K562 (cell line): ENCODE measurements around the gene FAM168B. TPM values are rescaled to one million over a fixed set of nuclear protein-coding genes. Genes with fewer than 3 reads are reported as not detected.

Source experiments
- ATAC-seq: fragments of 200-7000 bp; cut with Tn5 transposase; 3 replicates; pipeline ENCODE4 v1.9.1; 2020; ENCODE audit warnings: moderate library complexity
- BruUV-seq: library from RNA; stranded (reverse); fragments of 400-500 nt; replicated peaks from 2 replicates; lab custom pipeline; 2021; lab: Mats Ljungman, UMichigan
- CTCF ChIA-PET: fragments of 300-600 bp; formaldehyde crosslinking; extraction: SDS; loops from one replicate; lab custom pipeline; 2021; ENCODE audit warnings: low intra/inter-chr PET ratio; lab: Yijun Ruan, JAX
- POLR2A ChIA-PET: fragments of 300-600, 350-650 bp; sonication (Branson Sonifier 250); formaldehyde crosslinking; extraction: SDS; loops from one replicate; lab custom pipeline; 2021; ENCODE audit warnings: antibody characterized with exemption, inconsistent platforms; lab: Yijun Ruan, JAX
- DNase-seq, 4 experiments: peaks; one replicate each; pipeline versions ENCODE4 v3.0.0 to v3.0.0-alpha.2; 2011 to 2018; ENCODE audit warnings: low spot score in 3 of 4, mixed read lengths in 3 of 4; ENCODE audit errors: extremely low read depth in 1 of 4
- FAIRE-seq: peaks from 2 replicates; lab custom pipeline; 2011; peaks lifted over from hg19 to GRCh38; lab: Jason Lieb, UNC
- H2AFZ ChIP-seq: 2 replicates; pipeline ENCODE4 v1.6.0; 2011; ENCODE audit warnings: low read depth, low read length, control low read depth, inconsistent platforms
- H3K27ac ChIP-seq: fragments of 200-600 bp; 3 replicates; pipeline ENCODE4 v1.8.0; 2011; ENCODE audit warnings: low read depth, mild to moderate bottlenecking, control low read depth, inconsistent platforms, low read length, moderate library complexity, mixed read lengths; ENCODE audit errors: extremely low read depth
- H3K27me3 ChIP-seq, 2 experiments: fragments of 300-600 bp in 1 of 2; 2 replicates in 1 of 2; 3 replicates in 1 of 2; pipeline versions ENCODE4 v1.6.0 to v1.8.0; 2011; ENCODE audit warnings: inconsistent platforms in 2 of 2, low read length in 2 of 2, mild to moderate bottlenecking in 1 of 2, mixed read lengths in 1 of 2, moderate library complexity in 1 of 2; ENCODE audit not compliant: control insufficient read depth in 2 of 2, insufficient read depth in 2 of 2
- H3K36me3 ChIP-seq: fragments of 300-600 bp; 3 replicates; pipeline ENCODE4 v1.8.0; 2011; ENCODE audit warnings: mild to moderate bottlenecking, low read length, inconsistent platforms; ENCODE audit not compliant: control insufficient read depth, insufficient read depth
- H3K4me1 ChIP-seq, 2 experiments: fragments of 200-600 bp in 1 of 2; replicated peaks in 1 of 2; 2 replicates in 1 of 2; 3 replicates in 1 of 2; pipeline versions ENCODE4 v1.5.1 to v1.8.0; 2011; ENCODE audit warnings: inconsistent platforms in 2 of 2, low read length in 2 of 2, mild to moderate bottlenecking in 1 of 2, mixed read lengths in 1 of 2, moderate library complexity in 1 of 2; ENCODE audit not compliant: control insufficient read depth in 2 of 2, insufficient read depth in 2 of 2
- H3K4me2 ChIP-seq: 2 replicates; pipeline ENCODE4 v1.6.1; 2011; ENCODE audit warnings: low read length, control low read depth, inconsistent platforms, mixed read lengths; ENCODE audit not compliant: insufficient read depth
- H3K4me3 ChIP-seq: fragments of 200-600 bp; sonication (generic), shearing (Covaris generic); 2 replicates; pipeline ENCODE4 v1.5.1; 2016; ENCODE audit warnings: control low read depth, inconsistent platforms
- H3K79me2 ChIP-seq: fragments of 200-600 bp; 3 replicates; pipeline ENCODE4 v1.8.0; 2011; ENCODE audit warnings: low read length, inconsistent platforms; ENCODE audit not compliant: control insufficient read depth, insufficient read depth
- H3K9ac ChIP-seq, 2 experiments: 2 replicates each; pipeline versions ENCODE4 v1.6.0 to v1.6.1; 2011; ENCODE audit warnings: low read depth in 2 of 2, low read length in 2 of 2, control low read depth in 1 of 2, inconsistent platforms in 1 of 2, mild to moderate bottlenecking in 1 of 2, mixed read lengths in 1 of 2; ENCODE audit not compliant: insufficient read depth in 1 of 2
- H3K9me1 ChIP-seq: one replicate; pipeline ENCODE4 v1.6.0; 2011; ENCODE audit warnings: inconsistent platforms, mild to moderate bottlenecking, low read length, moderate library complexity; ENCODE audit not compliant: control insufficient read depth, insufficient read depth
- H3K9me3 ChIP-seq: replicated peaks from 2 replicates; pipeline ENCODE4 v1.5.1; 2011; ENCODE audit warnings: low read depth, low read length, inconsistent platforms; ENCODE audit not compliant: control insufficient read depth, insufficient read depth
- H4K20me1 ChIP-seq: replicated peaks from 2 replicates; pipeline ENCODE4 v1.6.1; 2011; ENCODE audit warnings: low read length, inconsistent platforms, mixed read lengths; ENCODE audit not compliant: control insufficient read depth, insufficient read depth
- ATF1 ChIP-seq, 2 experiments: fragments of 450-650 bp in 1 of 2; IDR thresholded peaks; 2 replicates each; pipeline ENCODE4 v1.6.1; 2016; ENCODE audit warnings: missing compliant biosample characterization in 1 of 2, missing genetic modification characterization in 1 of 2
- CCNT2 ChIP-seq: IDR thresholded peaks from 2 replicates; pipeline ENCODE4 v1.6.1; 2011; ENCODE audit warnings: borderline replicate concordance, low read depth, mild to moderate bottlenecking, moderate library complexity, mixed read lengths, low read length; ENCODE audit not compliant: insufficient read length; ENCODE audit errors: extremely low read depth
- CHD4 ChIP-seq: fragments of 200-600 bp; sonication (generic); IDR thresholded peaks from 3 replicates; pipeline ENCODE4 v1.6.1; 2012; ENCODE audit warnings: low read depth, mild to moderate bottlenecking, mixed read lengths, low read length, inconsistent platforms; ENCODE audit not compliant: insufficient read depth, insufficient replicate concordance, poor library complexity, severe bottlenecking
- EP300 ChIP-seq: IDR thresholded peaks from 2 replicates; pipeline ENCODE4 v1.6.1; 2012; ENCODE audit warnings: low read length, improper control_type of control experiment
- GTF2E2 ChIP-seq: fragments of 200-800 bp; sonication (Bioruptor generic); IDR thresholded peaks from 2 replicates; pipeline ENCODE4 v1.6.1; 2016; ENCODE audit warnings: missing genetic modification characterization, missing compliant biosample characterization
- IFI16 ChIP-seq: fragments of 250-450 bp; sonication (Bioruptor Pico); IDR thresholded peaks from 2 replicates; pipeline ENCODE4 v2.1.2; 2022; ENCODE audit warnings: mild to moderate bottlenecking, inconsistent platforms
- KHSRP ChIP-seq: fragments of 450-650 bp; IDR thresholded peaks from 2 replicates; pipeline ENCODE4 v1.6.1; 2017
- NFE2L1 ChIP-seq: fragments of 450-650 bp; IDR thresholded peaks from 2 replicates; pipeline ENCODE4 v1.6.1; 2016; ENCODE audit warnings: missing genetic modification characterization, low read depth, mild to moderate bottlenecking, missing compliant biosample characterization, moderate library complexity, borderline replicate concordance
- RB1 ChIP-seq: fragments of 450-650 bp; IDR thresholded peaks from 2 replicates; pipeline ENCODE4 v1.6.1; 2017; ENCODE audit warnings: low read depth, mild to moderate bottlenecking
- RBM25 ChIP-seq: fragments of 200-400 bp; formaldehyde crosslinking; IDR thresholded peaks from 2 replicates; pipeline ENCODE4 v1.6.1; 2018; ENCODE audit warnings: low read length, low read depth, moderate library complexity; ENCODE audit not compliant: severe bottlenecking
- SUPT5H ChIP-seq: fragments of 450-650 bp; IDR thresholded peaks from 2 replicates; pipeline ENCODE4 v1.6.1; 2016
- TAF1 ChIP-seq: IDR thresholded peaks from 2 replicates; pipeline ENCODE4 v1.6.1; 2011; ENCODE audit warnings: mild to moderate bottlenecking, low read length, moderate library complexity; ENCODE audit not compliant: insufficient read depth, control insufficient read depth, severe bottlenecking; ENCODE audit errors: extremely low read depth
- TAF7 ChIP-seq: fragments of 450-650 bp; IDR thresholded peaks from 2 replicates; pipeline ENCODE4 v1.6.1; 2016; ENCODE audit warnings: missing genetic modification characterization, missing compliant biosample characterization
- TCF3 ChIP-seq: sonication (generic); formaldehyde crosslinking; IDR thresholded peaks from 2 replicates; pipeline ENCODE4 v1.4.0; 2020; ENCODE audit warnings: mild to moderate bottlenecking, missing genetic modification reagents
- TCF7 ChIP-seq: sonication (generic); IDR thresholded peaks from 2 replicates; pipeline ENCODE4 v1.6.1; 2016; ENCODE audit warnings: antibody characterized with exemption, borderline replicate concordance
- ZNF431 ChIP-seq: sonication (generic); formaldehyde crosslinking; IDR thresholded peaks from 2 replicates; pipeline ENCODE4 v1.8.0; 2022; ENCODE audit warnings: mild to moderate bottlenecking, missing genetic modification reagents
- ZNF785 ChIP-seq: fragments of 250-450 bp; sonication (Bioruptor Pico); IDR thresholded peaks from 2 replicates; pipeline ENCODE4 v1.4.0; 2020; ENCODE audit warnings: mild to moderate bottlenecking
- in situ Hi-C: fragments of 300-500 bp; cut with MboI; formaldehyde crosslinking; loops from 4 replicates; pipeline ENCODE4 v1.15.0; 2018; ENCODE audit warnings: inconsistent platforms, mixed read lengths
- intact Hi-C: fragments of 100-400 bp; cut with micrococcal nuclease; formaldehyde crosslinking; loops from 2 replicates; pipeline ENCODE4 v1.14.2; 2022
- polyA plus RNA-seq, 8 experiments: library from polyadenylated mRNA; depleted of rRNA in 4 of 8; stranded (reverse) in 5 of 8; unstranded in 3 of 8; fragments of >200 nt; fragmentation: Nextera tagmentation in 2 of 8; fragmentation: Illumina TruSeq in 1 of 8; extraction: Ambion mirVana in 2 of 8; extraction: Trizol in 1 of 8; gene quantifications; 2 replicates each; pipeline versions ENCODE4 v1.2.1 to v1.2.3, GENCODE V29; 2011 to 2014; ENCODE audit warnings: inconsistent platforms in 1 of 8, missing spikeins in 1 of 8
- total RNA-seq, 7 experiments: library from RNA; depleted of rRNA in 6 of 7; stranded (reverse); fragments of >200 nt in 6 of 7; fragmentation: Illumina TruSeq in 2 of 7; extraction: Trizol in 2 of 7; gene quantifications; 2 replicates each; pipeline versions ENCODE4 v1.2.1 to v1.2.3, GENCODE V29; 2011 to 2021; ENCODE audit warnings: low replicate concordance in 1 of 7

Gene FAM168B
- total and polyA plus RNA-seq, 9 of the 15 experiments (the other 6 are each of a cell fraction or from before 2014, with no cell fraction given) = 3.3 to 76.0 (median 46.1) TPM

DNA sequence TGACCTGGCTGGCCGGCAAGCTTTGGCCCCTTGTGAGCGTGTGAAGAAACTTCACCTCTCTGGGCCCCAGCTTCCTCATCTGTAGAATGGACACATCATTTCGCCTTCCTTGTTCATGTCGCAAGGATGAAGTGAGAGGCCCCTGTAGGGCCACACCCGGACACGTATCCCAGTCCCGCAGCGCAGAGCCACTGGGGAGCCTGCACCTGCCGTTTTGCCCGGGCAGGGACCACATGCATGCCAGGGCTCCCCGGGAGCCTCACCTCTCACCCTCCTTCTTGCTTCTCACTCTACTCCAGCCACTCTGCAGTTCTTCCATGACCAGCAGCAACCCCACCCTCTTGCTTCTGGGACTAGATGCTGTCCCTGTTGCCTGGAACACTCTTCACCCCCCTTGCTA is 77.5 kb downstream of the FAM168B start (continued):
- TF ChIP-seq TCF7 (no peak), IFI16 (CRISPR knock-in tag) (no peak), RBM25 (no peak)

GRCh38 chr2:131014141-131014540 is 79.1 kb downstream of the FAM168B start:
- ATAC-seq (no peak), DNase-seq (no peak), FAIRE-seq (no peak)
- no peaks in the 10 kb centered on the region for H3K79me2 ChIP-seq
- POLR2A ChIA-PET = no interaction called here
- no TSS peak for BruUV-seq
- H3K4me3 ChIP-seq = no peak overlapping the region
- no peak overlapping the region for H3K9ac ChIP-seq
- CTCF ChIA-PET = no interaction called here
- H3K36me3 ChIP-seq = no peaks in the 10 kb centered on the region
- peaks cover 18 to 47% of the 10 kb centered on the region in 2 experiments; a peak in 3 of 5 replicates for H3K27me3 ChIP-seq
- no peaks in the 10 kb centered on the region for H4K20me1 ChIP-seq
- no peaks in the 10 kb centered on the region for H3K4me1 ChIP-seq
- in situ Hi-C loops = no loop called here
- H3K27ac ChIP-seq = no peak overlapping the region
- intact Hi-C loops = no loop called here
- no peak overlapping the region for H3K4me2 ChIP-seq
- no peaks in the 10 kb centered on the region for H3K9me1 ChIP-seq
- TF ChIP-seq CCNT2 (no peak), ZNF431 (CRISPR knock-in tag) (no peak), CHD4 (no peak), SUPT5H (no peak), NFE2L1 (no peak), RB1 (no peak), KHSRP (no peak), TAF1 (no peak), ATF1 (CRISPR knock-in tag; IDR thresholded peaks at IDR 0.05) (no peak), ATF1 (tag; IDR thresholded peaks at IDR 0.05) (no peak), TCF3 (no peak), ZNF785 (CRISPR knock-in tag) (no peak), GTF2E2 (no peak), TAF7 (tag) (no peak), EP300 (no peak)
- no peak overlapping the region for H2AFZ ChIP-seq
- no peaks in the 10 kb centered on the region for H3K9me3 ChIP-seq
